ENCODE results near the gene KRTAP25-1.

KRTAP25-1 gene, protein sequence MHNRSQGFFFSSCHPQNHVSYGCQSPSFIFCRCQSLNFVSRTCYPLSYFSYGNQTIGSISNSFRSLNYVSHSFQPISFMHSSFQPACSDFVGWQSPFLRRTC

DNA sequence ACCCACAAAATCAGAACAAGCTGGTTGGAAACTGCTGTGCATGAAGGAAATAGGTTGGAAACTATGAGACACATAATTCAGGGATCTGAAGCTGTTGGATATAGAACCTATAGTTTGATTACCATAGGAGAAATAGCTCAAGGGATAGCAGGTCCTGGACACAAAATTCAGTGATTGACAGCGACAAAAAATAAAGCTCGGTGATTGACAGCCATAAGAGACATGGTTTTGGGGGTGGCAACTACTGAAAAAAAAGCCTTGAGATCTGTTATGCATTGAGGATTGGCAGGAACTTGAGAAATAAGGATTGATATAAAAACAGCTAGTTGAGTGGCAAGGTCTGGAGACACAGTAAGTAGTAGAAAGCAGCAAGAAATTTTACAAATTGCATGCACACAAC lies at the start of gene KRTAP25-1:
KRTAP25-1 (minus strand) TSS at position 300 of the 400 bp plus-strand sequence; CDS start at position 276, 24 bp downstream.
- no peak for DNase-seq (ENCODE audit: low spot score)

DNA sequence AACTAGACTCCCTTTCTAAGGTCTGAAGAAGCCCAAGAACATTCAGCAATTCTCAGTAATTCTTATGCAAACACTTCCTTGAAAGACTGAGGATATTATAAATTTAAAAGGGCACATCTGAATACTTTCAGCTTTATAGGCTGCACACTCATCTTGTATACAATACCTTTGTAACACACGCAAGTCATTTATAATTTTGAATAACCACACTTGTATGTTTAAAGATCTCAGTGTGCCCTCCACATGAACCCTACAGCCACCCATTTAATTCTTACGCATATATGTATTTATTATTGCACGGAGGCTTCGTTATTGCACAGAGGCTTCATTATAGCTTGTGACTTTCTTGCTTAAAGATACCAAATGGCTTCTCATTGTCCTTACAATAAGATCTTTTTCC lies 49.4 kb upstream of the KRTAP25-1 start:
- no peak for DNase-seq (ENCODE audit: low spot score)

DNA sequence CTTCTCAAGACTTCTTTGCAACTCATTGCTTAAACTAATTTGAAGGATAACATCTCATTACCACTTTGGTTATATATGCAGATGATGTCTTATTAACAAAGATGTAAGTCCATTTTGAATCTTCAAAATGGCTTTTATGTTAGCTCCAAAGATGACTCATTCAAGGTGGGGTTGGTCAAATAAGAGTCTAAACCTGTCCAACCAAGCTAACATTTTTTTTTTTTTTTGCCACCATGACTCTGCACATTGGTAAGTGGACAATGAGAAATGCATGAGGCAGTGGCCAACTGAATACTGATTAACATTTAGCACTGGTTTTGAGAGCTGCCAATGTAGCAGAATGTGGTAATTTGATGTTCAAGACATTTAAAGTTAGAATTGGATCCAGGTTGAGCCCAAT lies 48.5 kb upstream of the KRTAP25-1 start:
- DNase-seq (ENCODE audit: low spot score), result no peak

DNA sequence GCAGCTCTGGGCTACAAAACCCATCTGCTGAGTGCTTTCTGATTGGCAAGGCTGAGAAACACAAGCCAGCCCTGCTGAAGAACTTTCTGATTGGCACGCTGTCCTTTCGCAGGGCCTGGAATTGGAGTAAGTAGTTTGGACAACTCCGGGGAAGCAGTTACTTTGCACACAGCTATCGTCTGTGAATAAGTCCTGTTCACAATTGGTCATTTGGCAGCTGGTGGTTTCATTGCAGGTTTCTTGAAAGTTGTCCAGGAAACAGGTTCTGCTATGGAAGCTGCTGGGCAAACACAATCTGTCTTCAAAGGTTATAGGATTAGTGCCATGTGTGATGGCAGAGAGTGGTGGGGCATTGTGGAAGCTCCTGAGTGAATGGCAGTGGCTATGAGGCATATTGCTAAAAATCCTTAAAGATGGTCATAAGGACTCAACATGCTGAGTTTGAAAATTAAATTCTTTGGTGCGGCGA lies 48.0 kb upstream of the KRTAP25-1 start, which contains the start of gene KRTAP27-1:
KRTAP27-1 (minus strand) TSS at position 419 of the 469 bp plus-strand sequence; CDS start at position 393, 26 bp downstream.
- DNase-seq (ENCODE audit: low spot score), result no peak

DNA sequence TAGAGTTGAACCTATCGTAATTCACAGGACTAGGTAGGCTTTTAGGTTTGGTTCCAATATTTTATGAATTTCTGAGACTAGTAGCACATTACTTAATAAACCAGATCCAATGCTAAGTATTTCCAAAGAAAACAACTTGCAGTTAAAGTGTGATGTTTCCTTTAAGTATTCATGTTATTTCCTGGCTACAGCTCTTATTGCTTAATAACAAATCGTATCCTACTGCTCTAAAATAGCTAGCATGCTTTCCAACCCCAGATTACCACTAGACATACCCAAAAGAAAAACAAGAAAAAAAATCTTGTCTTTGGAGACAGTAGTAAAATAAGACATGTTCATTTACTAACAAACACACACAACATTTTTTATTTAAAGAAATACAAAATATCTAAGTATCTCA lies 47.3 kb upstream of the KRTAP25-1 start:
- no peak for DNase-seq (ENCODE audit: low spot score)

DNA sequence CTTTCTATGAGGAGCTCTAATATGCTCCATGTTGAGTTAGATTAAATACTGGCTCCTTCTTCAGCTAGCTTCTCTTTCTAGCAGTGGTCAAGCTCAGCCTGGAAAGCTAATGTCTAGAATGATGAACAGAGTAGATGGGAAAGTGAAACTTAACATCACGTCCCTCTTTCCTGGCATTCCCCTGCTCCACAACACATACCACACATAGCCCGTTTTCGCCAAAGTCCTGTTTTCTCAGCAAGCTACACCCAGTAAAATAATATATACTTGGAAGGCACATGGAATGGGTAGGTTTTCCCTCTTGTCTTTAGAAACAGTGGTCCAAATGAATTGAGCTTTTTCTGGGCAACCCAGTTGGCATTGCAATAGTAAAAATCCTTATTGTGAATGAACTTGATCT lies 44.4 kb upstream of the KRTAP25-1 start:
- DNase-seq (ENCODE audit: low spot score), result no peak

DNA sequence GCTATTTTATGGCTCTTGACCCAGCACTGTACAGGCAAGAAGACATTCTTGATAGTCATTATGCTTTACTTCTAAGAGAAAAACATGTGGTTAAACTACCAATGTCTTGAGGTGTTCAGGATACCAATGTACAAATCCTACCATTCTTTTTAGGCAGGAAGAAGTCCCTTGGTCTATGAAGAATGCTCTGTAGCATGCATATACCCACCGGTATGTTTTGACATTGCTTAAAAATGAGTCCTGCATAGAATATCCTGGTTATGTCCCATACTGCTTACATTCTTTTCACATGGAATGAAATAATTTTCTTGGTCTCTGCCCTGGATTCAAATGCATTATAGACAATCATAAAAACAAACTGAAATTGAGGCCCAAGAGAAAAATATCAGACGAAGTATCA lies 43.4 kb upstream of the KRTAP25-1 start:
- DNase-seq (ENCODE audit: low spot score), result no peak

DNA sequence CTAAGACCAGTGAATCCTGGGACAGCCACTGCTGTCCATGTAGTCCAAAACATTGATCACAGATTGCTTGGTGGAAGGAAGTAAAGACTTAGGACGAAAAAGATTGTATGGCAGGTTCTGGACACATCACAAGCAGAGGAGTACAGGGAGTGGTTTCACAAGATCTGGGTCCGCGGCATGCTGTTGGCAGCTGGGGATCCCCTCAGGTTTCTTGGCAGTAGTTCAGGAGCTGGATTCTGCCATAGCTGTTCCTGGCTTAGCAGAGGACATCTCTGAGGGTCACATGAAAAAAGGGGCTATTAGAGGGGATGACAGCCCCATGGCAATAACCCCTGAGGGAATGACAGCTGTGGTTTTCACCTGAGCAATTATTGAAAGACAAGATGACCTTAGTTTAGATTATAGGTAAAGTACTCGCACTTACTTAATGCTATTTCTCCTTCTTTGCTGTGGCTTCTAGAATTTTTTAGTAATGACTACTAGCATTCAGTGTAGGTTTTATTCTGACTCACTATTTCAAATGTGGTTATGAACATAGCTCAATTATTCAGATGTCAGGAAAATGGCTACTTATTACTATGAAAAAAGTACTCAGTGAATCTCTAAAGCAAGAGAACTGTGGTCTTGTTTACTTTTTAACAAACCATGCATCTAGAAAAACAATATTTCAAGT lies 40.0 kb upstream of the KRTAP25-1 start:
- no peak for DNase-seq (ENCODE audit: low spot score)

DNA sequence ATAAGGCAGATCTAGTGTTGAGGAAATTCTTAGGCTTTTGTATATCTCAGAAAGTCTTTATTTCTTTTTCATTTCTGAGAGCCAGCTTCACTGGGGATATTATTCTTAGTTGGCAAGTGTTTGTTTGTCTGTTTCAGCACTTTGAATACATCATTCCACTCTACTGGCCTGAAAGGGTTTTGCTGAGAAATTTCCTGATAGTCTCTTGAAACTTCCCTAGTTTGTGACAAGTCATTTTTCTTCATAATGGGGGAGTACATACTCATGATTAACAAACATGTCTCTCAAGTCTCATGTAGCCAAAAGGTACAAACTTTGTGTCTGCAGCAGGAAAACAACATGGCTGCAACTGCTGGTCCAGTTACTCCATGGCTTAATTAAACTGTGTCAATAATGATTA lies 37.1 kb upstream of the KRTAP25-1 start:
- DNase-seq (ENCODE audit: low spot score), result no peak

DNA sequence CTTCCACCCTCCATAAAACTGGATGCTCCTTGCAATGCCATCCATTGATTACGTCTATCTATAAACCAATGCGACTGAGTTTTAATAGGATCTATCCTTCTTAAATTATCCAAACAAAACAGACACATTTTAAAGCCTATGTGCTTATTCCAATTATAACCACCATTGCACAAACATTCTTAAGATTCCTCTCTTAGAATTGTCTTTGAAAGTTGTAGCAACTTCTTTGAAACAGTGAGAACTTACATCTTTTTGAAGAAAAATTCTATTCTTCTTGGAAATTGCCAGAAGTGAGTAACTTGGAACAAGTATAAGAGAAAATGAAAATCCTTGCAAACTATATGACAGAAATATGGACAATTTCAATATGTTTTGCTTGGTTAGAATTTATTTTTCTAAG lies 30.9 kb upstream of the KRTAP25-1 start, which contains the start of gene KRTAP26-1:
KRTAP26-1 (minus strand) TSS at position 101 of the 400 bp plus-strand sequence. CDS start 280 bp downstream, outside the sequence.
- DNase-seq (ENCODE audit: low spot score), result no peak

DNA sequence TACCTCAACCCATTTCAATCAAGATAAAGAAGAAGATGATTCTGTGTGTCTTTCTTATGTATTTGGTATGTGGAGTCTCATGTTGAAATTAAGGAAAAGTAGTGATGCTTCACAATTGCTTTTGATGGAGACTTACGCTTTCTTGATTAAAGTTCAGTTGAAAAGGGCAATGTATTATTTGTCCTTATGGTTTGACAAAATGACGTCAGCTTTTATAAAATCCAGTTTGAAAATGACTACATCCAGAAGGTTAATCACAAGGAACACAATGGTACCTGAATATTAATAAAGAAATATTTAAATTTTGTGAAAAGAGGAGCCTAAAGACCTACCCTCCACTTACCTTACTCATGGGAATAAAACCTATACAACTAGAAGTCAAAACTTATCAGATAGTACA lies 26.4 kb upstream of the KRTAP25-1 start:
- no peak for DNase-seq (ENCODE audit: low spot score)

DNA sequence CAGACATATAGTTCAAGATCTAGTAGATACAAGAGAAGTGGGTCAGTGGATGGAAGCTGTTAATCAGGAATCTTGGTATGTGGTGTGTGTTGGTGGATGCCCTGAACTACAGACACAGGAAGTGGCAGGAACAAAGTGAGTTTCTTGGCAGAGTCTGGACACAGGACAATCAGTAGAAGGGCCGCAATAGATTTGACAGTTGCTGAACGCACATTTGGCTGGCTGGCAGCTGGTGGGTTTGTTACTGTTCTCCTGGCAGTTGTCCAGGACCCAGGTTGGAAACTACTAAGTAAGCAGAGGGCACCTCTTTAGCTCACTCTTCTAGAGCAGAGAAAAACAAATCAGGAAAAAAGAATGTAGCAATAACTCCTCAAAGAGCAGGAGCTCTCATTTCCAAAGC lies 17.6 kb upstream of the KRTAP25-1 start:
- DNase-seq (ENCODE audit: low spot score), result no peak

DNA sequence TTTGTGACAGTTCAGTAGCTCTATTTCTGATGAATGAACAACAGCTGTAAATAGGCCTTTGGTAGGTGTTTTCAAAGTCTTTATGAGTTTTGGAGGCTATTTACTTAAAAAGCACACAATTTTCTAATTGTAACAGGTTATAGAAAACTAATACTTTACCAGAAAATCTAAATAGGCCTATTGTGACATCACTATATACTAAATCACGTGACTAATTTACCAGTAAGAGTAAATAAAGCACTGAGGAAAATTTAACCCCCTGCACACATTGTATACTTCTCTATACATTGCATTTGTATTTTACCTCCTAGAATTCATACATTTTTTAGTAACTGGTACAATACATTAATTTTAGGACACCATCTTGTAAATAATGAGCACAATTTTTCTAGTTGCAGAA lies 15.8 kb upstream of the KRTAP25-1 start:
- no peak for DNase-seq (ENCODE audit: low spot score)

DNA sequence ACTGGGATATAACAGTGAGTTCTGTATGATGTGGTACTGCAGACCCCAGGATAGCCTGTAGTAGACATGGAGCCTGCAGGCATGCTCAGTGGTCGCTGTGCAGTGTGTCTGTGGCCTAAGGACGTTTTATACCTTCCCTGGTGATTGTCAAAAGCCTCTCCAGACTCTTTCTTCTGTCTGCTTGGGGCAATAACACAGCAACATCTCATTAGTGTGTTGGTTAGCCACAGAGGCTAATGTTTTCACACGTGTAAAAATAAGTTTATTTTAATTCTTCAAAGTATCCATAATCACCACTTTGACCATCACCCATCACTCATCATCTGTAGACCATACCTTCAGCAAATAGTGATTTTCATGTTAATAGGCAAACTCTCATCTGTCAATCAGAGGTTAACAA lies 6.5 kb downstream of the KRTAP25-1 start, which contains the start of gene KRTAP24-1:
KRTAP24-1 (minus strand) TSS at position 101 of the 400 bp plus-strand sequence; CDS start at position 83, 18 bp downstream.
- DNase-seq (ENCODE audit: low spot score), result no peak

DNA sequence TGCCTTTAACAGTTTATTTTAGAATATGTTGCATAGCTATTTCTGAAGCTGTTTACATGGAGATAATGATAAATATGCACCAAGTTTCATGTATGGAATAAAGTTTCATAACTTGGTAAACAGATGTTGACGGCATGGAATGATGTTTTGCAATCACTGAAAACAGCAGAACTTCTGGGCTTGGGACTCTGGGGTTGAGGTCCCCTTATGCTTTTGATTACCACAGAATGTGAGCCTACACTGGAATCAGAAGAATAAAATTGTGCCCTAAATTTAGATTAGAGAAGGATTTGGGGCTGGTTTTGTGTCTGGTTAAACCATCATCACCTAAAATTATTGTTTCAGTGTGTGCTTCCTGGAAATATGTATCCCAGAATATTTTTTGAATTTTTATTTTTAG lies 17.7 kb downstream of the KRTAP25-1 start:
- no peak for DNase-seq (ENCODE audit: low spot score)

DNA sequence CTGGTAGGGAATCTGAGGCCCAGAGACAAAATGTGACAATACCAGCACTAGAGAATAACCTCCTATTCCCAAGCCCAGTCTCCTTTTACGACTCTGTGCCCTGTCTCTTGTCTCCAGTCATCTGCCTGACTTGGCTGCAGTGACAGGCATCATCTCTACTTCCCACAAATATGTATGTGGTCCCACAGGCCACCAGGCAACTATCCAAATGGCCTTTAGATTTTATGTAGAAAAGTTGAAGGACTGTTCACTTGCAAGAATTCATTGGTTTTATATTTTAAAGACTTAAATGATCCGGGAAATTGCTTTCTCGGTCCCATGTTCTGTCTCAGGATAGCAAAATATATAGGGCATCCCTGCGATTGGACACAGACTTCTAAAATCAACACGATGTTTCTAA lies 18.2 kb downstream of the KRTAP25-1 start:
- no peak for DNase-seq (ENCODE audit: low spot score)

DNA sequence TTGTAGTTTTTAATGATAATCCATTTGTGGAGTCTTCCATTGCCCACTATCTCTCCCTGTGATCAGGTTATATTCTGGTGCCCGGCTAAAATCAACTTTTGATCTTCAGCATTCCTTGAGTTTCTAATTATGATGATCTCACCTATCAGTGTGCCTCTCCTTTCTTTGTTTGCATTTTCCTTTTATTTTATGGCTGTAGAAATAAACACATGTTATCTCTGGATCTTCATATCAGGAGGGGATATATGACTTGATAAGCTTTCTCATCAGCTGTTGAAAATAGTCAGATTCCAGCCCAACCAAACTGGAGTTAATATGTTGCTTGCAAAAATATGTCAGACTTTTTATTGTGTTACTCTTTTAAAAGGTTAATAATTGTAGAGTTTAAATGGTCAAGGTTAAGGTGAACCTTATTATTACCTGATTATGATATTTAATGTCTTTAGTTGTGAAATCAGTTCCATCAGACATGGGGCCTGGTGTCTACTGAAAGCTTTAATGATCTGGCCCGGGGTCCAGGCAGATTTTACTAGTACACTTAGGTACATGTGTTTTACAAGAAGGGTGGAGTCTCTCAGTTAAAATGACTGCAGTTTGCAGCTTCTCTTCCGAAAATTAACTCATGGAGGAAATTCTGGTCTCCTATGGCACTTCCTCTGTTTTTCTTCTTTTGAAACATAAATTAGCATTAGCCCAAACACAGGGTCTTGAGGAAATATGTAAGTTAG lies 19.3 kb downstream of the KRTAP25-1 start:
- no peak for DNase-seq (ENCODE audit: low spot score)

DNA sequence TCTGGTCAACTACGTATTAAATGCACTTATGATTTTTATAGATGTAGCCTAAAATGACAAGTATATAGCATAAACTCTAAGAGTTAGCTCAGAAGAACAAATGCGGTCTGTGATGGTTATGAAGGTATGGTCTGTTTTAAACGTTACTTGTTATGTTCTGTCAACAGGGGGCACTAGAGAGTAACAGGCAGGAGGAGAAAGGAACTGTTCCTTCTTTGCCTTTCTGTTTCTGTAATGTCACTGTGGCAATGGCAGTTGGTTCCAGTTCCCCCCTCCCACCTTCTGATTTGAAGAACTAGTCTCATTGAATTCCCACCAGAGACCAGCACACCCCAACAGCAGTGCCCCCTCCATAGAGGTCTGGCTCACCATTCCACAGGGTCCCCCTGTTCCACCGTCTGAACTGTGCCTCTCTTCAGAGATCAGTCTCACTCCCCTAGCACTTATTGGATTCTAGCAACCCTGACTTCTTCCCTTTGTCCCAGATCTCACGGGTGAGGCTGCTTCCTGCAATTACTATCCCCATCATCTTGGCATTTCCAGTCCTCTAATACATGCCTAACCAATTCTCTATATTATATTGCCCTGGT lies 20.6 kb downstream of the KRTAP25-1 start:
- no peak for DNase-seq (ENCODE audit: low spot score)

DNA sequence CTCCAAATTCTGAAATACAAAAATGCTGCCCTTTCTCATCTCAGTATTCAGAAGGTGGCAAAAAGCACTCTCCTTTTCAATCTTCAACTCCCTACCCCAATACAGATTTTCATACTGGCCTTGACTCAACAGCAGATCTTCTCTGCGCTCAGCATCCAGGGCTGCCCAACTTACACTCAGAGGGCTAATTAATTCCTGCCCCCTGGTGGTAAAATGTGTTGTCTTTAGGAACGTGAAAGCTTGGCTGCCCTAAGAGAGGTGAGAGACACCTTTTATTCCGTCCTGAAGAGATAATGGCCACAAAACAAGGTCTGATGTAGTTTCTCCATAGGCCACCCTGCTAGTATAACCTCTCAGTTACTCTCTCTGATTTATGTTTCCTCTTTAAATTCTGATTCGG lies 31.5 kb downstream of the KRTAP25-1 start:
- DNase-seq (ENCODE audit: low spot score), result no peak

DNA sequence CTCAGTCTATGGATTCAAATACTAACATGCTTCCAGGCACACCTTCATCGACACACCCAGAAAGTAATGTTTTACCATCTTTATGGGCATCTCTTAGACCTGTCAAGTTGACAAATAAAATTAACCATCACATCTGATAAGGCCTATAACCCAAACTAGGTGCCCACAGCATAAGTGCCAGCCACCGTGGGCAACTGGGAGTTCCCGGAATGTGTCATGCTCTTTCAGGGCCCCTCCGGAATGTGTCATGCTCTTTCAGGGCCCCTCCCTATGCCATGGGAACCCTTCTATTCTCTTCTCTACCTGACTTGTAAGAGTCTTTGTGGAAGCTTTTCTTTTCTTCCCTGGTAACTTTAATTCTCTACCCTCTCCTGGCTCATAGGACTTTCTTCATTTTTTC lies 33.2 kb downstream of the KRTAP25-1 start:
- no peak for DNase-seq (ENCODE audit: low spot score)

DNA sequence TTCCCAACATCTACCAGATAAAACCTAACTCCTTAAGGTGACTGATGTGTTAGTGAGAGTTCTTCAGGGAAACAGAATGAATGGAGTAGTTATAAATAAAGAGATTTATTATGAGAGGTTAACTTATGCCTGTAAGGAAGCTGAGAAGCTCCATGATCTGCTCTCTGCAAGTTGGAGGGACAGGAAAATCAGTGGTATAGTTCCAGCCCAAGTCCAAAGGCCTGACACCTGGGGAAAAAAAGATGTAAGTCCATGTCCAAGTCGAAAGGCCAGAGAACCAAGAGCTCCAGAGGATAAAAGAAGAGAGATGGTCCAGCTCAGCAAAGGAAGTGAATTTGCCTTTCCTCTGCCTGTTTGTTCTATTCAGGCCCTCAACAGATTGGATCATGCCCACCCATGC lies 33.6 kb downstream of the KRTAP25-1 start:
- DNase-seq (ENCODE audit: low spot score), result no peak

DNA sequence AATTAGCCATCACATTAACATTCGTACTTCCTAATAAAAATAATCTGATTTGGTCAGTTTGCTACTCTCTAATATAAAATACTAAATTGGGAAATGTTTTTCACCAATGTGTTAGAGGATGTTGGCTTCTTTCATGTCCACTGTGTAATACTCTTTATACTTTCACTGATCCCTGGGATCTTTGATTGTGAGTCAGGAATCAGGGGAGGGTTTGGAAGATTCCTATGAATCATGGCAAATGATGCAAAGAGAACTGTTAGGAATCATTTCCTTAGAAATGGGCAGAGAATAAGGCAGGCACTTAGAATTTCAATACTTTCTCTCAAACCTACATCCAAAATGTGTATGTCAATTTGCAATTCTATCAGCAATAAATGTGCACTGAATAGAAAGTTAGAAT lies 37.5 kb downstream of the KRTAP25-1 start:
- no peak for DNase-seq (ENCODE audit: low spot score)

DNA sequence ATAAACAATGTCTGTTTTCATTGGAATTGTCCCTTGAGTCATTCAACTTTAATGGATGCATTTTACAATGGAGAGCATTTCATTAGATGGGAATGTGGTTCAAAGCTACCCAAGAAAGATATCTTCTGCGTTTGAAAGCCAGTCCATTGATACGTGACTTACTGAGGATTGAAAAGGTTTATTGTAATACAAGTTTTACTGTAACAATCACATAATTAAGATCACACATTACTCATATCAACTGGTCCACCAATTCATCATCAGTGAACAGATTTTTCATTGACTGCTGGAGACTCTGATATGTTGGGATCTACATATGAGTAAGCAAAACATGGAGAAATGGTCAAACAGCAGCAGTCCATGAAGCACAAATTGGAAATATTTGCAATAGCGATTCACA lies 39.4 kb downstream of the KRTAP25-1 start:
- no peak for DNase-seq (ENCODE audit: low spot score)
